HEK293T (cell line): Measurements from ENCODE around the gene AADACL2.

ENCODE experiments used
- CTCF ChIA-PET: fragments of 350-600 bp; formaldehyde crosslinking; extraction: SDS; loops from one replicate; lab custom pipeline; 2021; ENCODE audit warnings: antibody characterized with exemption, inconsistent platforms; lab: Yijun Ruan, JAX
- POLR2A ChIA-PET: fragments of 350-600 bp; formaldehyde crosslinking; extraction: SDS; loops from one replicate; lab custom pipeline; 2020; ENCODE audit warnings: antibody characterized with exemption, inconsistent platforms; lab: Yijun Ruan, JAX
- DNase-seq: peaks from one replicate; pipeline ENCODE4 v3.0.0; 2012; ENCODE audit warnings: mixed read lengths; ENCODE audit errors: extremely low spot score
- ARNT ChIP-seq: fragments of 450-650 bp; IDR thresholded peaks from 2 replicates; pipeline ENCODE4 v1.6.1; 2017; ENCODE audit warnings: mild to moderate bottlenecking
- BHLHE40 ChIP-seq: fragments of 450-650 bp; IDR thresholded peaks from 2 replicates; pipeline ENCODE4 v1.6.1; 2016; ENCODE audit warnings: mild to moderate bottlenecking, moderate library complexity, borderline replicate concordance
- CTBP1 ChIP-seq: fragments of 450-650 bp; IDR thresholded peaks from 2 replicates; pipeline ENCODE4 v1.6.1; 2016; ENCODE audit warnings: borderline replicate concordance
- ELF4 ChIP-seq: fragments of 450-650 bp; IDR thresholded peaks from 2 replicates; pipeline ENCODE4 v1.6.1; 2017; ENCODE audit warnings: antibody characterized with exemption
- FOXA1 ChIP-seq: fragments of 450-650 bp; IDR thresholded peaks from 2 replicates; pipeline ENCODE4 v1.6.1; 2016; ENCODE audit warnings: mild to moderate bottlenecking
- FOXK2 ChIP-seq: fragments of 450-650 bp; IDR thresholded peaks from 2 replicates; pipeline ENCODE4 v1.6.1; 2016; ENCODE audit warnings: mild to moderate bottlenecking
- FOXM1 ChIP-seq: fragments of 450-650 bp; IDR thresholded peaks from 2 replicates; pipeline ENCODE4 v1.6.1; 2017; ENCODE audit warnings: mild to moderate bottlenecking, borderline replicate concordance
- HDGF ChIP-seq: fragments of 450-650 bp; IDR thresholded peaks from 2 replicates; pipeline ENCODE4 v1.6.1; 2017; ENCODE audit warnings: antibody characterized with exemption, borderline replicate concordance
- L3MBTL2 ChIP-seq: fragments of 450-650 bp; conservative IDR thresholded peaks from 2 replicates; pipeline ENCODE4 v1.6.1; 2016; ENCODE audit warnings: mild to moderate bottlenecking
- LEF1 ChIP-seq: fragments of 450-650 bp; IDR thresholded peaks from 2 replicates; pipeline ENCODE4 v1.6.1; 2017; ENCODE audit warnings: mild to moderate bottlenecking, borderline replicate concordance
- NFRKB ChIP-seq: fragments of 450-650 bp; IDR thresholded peaks from 2 replicates; pipeline ENCODE4 v1.6.1; 2016; ENCODE audit warnings: mild to moderate bottlenecking, moderate library complexity
- PKNOX1 ChIP-seq: fragments of 450-650 bp; IDR thresholded peaks from 2 replicates; pipeline ENCODE4 v1.6.1; 2016
- SP1 ChIP-seq: fragments of 450-650 bp; IDR thresholded peaks from 2 replicates; pipeline ENCODE4 v1.6.1; 2017
- SUZ12 ChIP-seq: fragments of 450-650 bp; IDR thresholded peaks from 2 replicates; pipeline ENCODE4 v1.6.1; 2016; ENCODE audit warnings: mild to moderate bottlenecking
- TARDBP ChIP-seq: fragments of 450-650 bp; IDR thresholded peaks from 2 replicates; pipeline ENCODE4 v1.6.1; 2016
- ZNF384 ChIP-seq: fragments of 450-650 bp; IDR thresholded peaks from 2 replicates; pipeline ENCODE4 v1.6.1; 2016

The AADACL2 gene

GRCh38 chr3:151770956-151771355 is 37.2 kb downstream of the AADACL2 start:
- peak; percentile 10 for DNase-seq
- ChIA-PET POLR2A (no interaction called here), CTCF (interaction anchor here (0.6 to 0.7 kb wide), 2 partner anchors 17 to 804 kb away, joined by 3 to 6 read pairs; no protein-coding TSS in a partner anchor)
- no peak for TF ChIP-seq BHLHE40
- TF ChIP-seq SP1: no peak
- TF ChIP-seq PKNOX1: no peak
- TF ChIP-seq CTBP1: no peak
- TF ChIP-seq ELF4: no peak
- no peak for TF ChIP-seq HDGF
- no peak for TF ChIP-seq SUZ12
- no peak for TF ChIP-seq FOXM1
- no peak for TF ChIP-seq ZNF384
- no peak for TF ChIP-seq ARNT
- no peak for TF ChIP-seq FOXK2

- ChIA-PET CTCF (interaction anchor here (0.6 kb wide), 1 partner anchor 287 kb away, joined by 4 read pairs; no protein-coding TSS in a partner anchor), POLR2A (interaction anchor here (0.6 kb wide), 1 partner anchor 195 kb away, joined by 4 read pairs; no protein-coding TSS in a partner anchor)
- TF ChIP-seq L3MBTL2 (no peak), SP1 (no peak), ZNF384 (no peak), FOXM1 (no peak), BHLHE40 (no peak), PKNOX1 (no peak), NFRKB (no peak), ELF4 (no peak), HDGF (no peak), TARDBP (no peak), FOXA1 (no peak), LEF1 (no peak)
- DNase-seq: no peak
Measured at GRCh38 chr3:151772825-151773480, 39.2 kb downstream of the AADACL2 start.

GRCh38 chr3:151774235-151774634 is 40.5 kb downstream of the AADACL2 start:
- POLR2A ChIA-PET: no interaction called here

GRCh38 chr3:151774910-151775309 is 41.2 kb downstream of the AADACL2 start:
- no peak for DNase-seq
- CTCF ChIA-PET: no interaction called here
- POLR2A ChIA-PET: no interaction called here
- TF ChIP-seq BHLHE40: no peak
- TF ChIP-seq FOXA1: no peak
- TF ChIP-seq ELF4: no peak
- no peak for TF ChIP-seq LEF1
- TF ChIP-seq TARDBP: no peak
- no peak for TF ChIP-seq HDGF
- TF ChIP-seq ZNF384: no peak
- TF ChIP-seq L3MBTL2: no peak
- TF ChIP-seq SP1: no peak
- TF ChIP-seq PKNOX1: no peak
- TF ChIP-seq NFRKB: no peak
- TF ChIP-seq FOXM1: no peak
- no peak for TF ChIP-seq CTBP1
- no peak for TF ChIP-seq ARNT

More at GRCh38 chr3:151774235-151774634, 40.5 kb downstream of the AADACL2 start:
- TF ChIP-seq ELF4 (no peak), HDGF (no peak), TARDBP (no peak), ZNF384 (no peak), LEF1 (no peak), FOXA1 (no peak), L3MBTL2 (no peak), PKNOX1 (no peak), SP1 (no peak), BHLHE40 (no peak), CTBP1 (no peak), FOXM1 (no peak), FOXK2 (no peak), NFRKB (no peak), SUZ12 (no peak), ARNT (no peak)
- CTCF ChIA-PET: no interaction called here
- DNase-seq: no peak
